GM04503 (cell line): ENCODE measurements around the gene ISG20L2.

Source experiments
- DNase-seq: peaks from one replicate; pipeline ENCODE4 v3.0.0-alpha.2; 2012; ENCODE audit warnings: low read depth

ISG20L2 gene

DNA sequence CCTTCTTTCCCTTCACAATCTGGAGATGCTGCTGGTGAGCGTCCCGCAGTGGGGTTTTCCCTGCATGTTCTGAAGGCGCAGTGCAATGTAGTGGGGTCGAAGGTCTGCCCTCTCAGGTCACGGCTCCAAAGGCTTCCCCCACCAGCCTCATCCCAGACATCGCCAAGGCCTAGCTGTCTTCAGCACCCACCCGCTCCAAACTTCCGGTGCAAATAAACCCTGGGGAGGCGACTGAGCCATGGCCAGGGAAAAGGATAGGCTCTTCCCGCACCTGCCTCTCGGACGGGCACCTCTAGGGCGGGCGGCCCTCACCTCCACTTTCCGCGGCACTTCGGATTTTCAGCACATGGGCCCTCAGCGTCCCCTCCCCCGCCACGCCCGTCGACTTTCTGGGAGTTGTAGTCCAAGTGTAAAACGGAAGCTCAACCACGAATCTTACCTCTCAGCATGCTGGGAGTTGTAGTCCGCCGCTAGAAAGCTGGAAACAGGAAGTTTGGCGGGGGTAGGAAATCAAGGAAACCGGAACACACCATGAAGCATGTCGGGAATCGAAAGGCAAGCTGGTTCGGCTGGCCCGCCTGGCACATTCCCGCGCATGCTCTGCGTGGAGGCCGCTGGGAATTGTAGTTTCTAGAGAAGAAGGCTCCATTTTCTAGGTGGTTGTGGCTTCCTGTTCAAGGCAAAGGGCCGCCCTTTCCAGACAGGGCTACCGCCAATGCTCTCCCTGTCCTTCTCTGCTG, 12.3 kb upstream of the ISG20L2 start, which contains the start of gene MRPL24:
Gene MRPL24, minus strand, starts transcription at position 348 of the 740 bp plus-strand sequence. CDS start 2,384 bp downstream, outside the sequence.
- peak; percentile 99 for DNase-seq

DNA sequence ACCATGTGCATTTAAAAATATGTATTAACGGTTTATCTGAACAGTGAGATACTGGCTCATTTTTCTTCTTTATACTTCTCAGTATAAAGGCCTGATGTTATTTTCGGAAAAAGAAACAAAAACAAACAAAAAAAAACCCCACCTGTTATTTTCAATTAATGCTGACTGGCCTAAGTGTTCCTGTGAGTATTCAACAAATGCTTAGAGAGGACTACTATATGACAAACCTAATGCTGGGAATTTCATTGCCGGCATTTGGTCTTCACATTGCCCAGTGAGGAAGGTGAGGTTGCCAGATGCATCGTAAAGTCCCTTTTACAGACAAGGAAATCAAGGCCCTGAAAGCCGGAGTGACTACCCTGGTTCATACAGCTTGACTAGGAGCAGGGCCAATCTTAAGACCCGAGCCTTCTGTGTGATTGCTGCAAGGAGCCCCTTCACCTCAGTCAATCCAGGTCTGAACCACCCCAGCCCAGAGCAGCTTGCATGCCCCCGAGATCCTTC, 11.7 kb upstream of the ISG20L2 start:
- DNase-seq = no peak

DNA sequence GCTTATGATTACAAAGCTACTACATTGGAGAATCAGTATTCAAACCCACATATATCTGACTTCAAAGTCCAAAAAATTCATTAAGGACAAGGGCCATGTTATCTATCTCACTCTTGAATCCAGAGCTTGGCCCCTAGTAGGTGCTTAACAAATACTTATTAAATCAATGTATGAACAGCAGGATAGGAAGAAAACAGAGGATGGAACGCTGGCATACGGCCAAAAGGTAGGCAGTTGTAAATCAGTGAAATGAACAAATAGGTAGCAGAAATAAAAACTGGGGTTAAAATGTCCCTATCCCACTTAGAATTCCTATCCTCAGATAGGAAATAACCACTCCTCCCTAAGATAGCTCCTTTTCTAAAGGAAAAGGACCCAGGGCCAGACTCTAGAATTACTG, 10.3 kb upstream of the ISG20L2 start:
- DNase-seq = no peak

DNA sequence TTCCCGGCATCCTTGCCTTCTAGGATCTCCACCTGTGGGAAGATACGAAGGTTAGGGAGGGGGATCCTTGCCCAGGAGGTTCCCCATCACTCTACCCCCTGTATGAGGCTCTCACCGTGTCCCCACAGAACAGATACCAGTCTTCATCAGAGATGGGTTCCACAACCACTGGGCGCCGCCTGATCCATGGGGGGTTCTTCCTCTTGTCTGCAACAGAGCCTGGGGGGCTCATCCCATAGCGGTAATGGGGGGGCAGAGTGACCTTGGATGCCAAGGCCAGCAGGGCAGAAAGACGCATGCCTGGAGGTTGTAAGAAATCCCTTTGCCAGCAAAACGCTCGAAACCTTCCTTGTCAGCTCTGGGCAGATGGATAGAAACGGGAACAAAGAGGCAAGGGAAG, 9.8 kb upstream of the ISG20L2 start:
- DNase-seq = no peak

DNA sequence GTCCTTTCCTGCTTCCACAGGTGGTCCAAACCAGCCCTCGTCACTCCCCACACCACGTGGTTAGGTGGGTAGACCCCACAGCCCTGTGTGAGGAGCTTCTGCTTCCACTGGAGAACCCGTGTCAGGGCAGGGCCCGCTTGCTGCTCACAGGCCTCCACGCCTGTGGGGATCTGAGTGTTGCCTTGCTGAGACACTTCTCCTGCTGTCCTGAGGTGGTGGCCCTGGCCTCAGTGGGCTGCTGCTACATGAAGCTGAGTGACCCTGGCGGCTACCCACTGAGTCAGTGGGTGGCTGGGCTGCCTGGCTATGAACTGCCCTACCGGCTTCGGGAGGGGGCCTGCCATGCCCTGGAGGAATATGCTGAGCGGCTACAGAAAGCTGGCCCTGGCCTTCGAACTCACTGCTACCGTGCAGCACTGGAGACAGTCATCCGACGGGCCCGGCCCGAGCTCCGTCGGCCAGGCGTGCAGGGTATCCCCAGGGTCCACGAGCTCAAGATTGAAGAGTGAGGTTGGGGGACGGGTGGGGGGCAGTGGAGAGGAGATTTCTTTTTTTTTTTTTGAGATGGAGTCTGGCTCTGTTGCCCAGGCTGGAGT, 5.5 kb upstream of the ISG20L2 start:
- no peak for DNase-seq

DNA sequence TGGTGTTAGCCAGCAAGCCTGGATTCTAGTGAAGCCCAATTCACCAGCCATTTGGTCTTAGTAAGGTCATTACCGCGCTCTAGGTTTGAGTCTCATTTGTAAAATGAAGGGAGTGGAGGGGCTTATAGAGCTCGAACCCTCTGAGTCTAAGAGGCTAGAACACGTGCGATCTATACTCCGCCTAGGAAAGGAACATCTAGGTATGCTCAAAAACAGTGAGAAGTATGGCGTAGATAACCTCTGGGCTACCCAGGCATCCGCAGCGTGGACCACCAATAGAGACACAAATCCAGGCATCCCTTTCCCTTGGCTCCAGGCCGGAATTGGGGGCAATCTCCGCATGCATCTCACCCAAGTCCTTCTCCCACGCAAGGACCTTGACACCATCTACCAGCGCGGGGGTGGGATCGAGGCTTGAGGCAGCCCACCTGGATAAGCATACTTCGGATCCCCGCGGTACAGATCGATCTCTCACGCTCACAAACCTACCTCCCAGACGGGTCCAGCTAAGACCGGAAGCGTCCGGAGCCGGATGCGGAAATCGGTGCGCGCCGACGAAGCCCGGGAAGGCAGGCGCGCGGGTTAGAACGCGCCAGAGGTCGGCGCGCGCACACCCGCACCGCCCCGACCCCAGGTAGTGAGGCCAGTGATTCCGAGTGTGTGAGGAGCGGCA, 504 bp downstream of the ISG20L2 start, which contains the start of gene METTL25B:
Gene METTL25B, plus strand, starts transcription at position 544 of the 673 bp plus-strand sequence. CDS start 636 bp downstream, outside the sequence.
- no peak for DNase-seq

DNA sequence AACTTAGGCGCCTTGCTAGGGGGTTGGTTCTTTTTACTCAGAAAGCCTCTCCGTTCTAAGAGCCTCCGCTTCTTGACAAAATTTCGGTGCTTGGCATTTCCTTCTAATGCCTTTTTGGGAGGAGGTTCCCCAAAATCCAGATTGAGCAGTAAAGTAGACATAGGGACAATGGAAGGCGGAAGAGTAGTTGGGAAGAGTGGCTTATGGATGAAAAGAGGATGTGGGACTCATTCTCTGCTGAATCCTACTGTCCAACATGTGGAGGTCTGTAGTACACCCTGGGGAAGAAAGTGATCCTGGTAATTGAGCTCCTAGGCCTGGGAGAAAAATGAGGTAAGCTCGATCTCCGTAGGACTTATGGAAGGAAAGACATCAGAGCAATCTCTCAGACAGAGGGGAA, 1.1 kb downstream of the ISG20L2 start:
- no peak for DNase-seq

DNA sequence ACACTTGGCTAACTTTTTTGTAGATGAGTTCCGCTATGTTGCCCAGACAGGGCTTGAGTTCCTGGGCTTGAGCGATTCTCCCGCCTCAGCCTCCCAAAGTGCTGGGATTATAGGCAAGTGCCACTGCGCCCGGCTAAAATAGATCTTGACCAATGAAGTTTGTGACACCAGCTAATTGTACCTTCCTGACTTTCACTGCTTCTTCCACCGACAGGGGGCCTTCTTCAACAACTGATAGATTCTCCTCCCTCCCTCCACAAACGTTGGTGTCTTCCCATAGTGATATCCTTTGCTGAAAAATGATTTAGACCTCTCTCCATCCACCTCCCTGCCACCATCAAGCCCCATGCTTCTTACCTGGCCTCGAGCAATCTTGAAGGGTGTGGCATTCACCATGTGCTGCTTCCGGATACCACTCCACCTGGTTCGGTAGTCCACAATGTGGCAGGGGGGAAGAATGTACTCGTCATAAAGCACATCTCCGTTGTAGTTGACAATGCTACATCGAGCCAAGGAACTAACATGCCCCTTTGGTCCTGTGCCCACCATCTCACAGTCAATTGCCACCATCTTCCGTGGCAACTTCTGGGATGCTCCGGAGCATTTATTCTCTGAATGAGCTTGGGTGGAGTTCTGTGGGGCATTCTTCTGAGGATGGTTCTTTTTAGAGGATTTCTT, 1.9 kb downstream of the ISG20L2 start:
- no peak for DNase-seq

DNA sequence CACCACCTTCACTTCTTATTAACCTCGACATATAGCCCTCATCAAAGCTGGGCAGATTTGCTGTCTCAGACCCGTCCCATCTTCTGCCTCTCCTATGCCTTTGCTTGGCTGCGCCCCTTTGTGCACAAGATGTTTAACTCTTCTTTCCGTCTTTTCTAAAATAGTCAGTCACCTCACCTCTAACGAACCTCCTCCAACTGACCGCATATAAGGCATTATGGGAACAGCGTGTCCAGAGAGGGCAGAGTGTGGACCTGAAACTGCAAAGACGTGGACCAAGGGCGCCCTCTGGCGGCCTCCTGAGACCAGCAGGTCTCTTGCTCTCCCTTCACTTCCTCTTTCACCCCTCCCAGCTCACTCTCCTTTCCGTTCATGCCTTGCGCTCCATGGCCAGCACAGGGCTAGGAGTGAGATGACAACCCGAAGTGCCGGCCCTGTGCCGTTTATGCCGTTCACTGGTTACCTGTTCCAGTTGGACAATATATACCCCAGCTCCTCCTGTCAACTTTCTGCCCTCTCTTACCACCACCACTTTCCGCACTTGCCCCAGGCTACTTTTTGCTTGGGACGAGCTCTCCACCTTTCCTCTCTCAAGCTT, 2.8 kb downstream of the ISG20L2 start:
- no peak for DNase-seq

DNA sequence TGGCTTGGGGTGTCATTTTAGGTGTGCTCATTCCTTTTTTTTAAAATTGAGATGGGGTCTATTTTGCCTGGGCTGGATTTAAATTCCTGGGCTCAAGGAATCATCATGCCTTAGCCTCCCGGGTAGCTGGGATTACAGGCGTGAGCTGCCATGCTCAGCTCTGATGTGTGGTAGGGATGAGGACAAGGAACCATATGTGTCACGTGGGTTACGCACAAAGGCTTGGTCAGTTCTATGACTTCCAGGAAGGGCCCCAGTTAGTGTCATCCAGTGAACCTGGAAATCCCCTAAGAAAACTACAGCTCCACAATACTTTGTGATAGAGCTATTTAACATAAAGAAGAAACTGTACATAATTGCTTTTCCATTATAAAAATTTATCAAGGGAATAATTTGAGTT, 7.0 kb downstream of the ISG20L2 start:
- DNase-seq = no peak

DNA sequence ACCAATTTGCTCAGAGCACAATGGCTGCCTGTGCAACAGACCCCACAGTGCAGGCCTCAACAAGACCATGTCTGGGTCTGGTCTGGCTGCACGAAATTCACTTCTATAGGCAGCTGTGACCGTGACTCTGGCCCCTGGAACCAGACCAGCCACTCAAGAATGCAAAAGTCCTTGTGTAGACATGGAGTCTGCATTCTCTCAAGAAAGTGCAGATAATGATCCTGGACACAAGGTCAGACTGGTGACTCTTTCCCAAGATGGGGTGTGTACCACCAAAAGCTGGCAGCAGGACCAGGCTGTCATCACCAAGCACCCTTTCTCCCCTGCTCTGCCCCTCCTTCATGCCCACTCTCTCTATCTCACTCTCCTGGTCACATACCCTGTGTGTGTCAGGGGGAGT, 7.4 kb downstream of the ISG20L2 start:
- DNase-seq = no peak

DNA sequence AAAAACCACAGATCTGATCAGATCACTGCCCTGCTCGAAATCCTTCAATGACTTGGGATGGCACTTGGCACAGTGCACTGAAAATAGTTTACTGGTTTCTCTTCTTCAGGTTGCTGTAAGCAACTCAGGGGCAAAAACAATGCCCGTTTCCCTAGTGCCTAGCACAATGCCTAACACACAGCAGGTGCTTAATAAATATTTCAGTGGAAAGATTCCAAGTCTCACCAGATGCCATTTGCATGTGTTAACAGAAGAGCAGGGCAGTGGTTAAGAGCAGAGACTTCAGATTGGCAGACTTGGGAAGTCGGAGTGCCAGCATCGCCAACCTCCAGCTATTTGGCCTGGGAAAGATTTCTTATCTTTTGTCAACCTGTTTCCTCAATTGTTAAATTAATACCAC, 11.2 kb downstream of the ISG20L2 start:
- DNase-seq = no peak

DNA sequence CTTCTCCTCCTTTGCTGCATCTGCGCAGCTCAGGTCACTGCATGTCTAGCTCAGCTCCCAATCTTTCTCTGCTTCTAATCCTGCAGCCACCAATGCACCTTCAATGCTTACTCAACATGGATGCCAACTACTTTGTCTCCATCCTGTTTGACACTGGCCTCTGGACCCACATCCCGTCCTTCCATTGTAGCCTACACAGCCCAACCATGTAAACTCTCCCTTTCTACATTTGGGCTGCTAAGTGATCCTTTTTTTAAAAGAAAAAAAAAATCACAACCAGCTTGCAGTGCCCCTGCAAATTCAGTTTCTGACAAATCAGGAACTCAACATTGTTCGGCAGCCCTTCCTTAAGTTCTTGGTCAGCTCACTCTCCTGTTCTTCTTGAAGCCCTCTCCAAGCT, 13.7 kb downstream of the ISG20L2 start:
- DNase-seq = no peak

DNA sequence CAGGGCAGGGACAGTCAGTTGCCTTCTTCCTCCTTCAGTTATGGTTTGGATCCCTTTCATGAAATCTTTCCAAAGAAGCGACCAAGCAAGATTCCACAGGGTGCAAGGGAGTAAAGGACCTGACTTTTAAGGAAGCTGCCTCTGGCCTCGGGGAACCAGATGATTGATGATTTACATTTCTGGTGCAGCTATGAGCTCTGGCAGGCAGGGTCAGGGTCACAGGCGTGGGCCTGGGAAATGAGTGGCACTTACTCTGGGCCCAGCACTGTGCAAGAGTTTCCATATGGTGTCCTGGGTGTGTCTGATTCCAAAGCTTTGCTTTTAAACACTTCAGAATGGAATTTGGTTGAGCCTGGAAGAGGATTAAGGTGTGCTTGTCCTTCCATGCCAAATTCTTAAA, 15.9 kb downstream of the ISG20L2 start:
- no peak for DNase-seq

DNA sequence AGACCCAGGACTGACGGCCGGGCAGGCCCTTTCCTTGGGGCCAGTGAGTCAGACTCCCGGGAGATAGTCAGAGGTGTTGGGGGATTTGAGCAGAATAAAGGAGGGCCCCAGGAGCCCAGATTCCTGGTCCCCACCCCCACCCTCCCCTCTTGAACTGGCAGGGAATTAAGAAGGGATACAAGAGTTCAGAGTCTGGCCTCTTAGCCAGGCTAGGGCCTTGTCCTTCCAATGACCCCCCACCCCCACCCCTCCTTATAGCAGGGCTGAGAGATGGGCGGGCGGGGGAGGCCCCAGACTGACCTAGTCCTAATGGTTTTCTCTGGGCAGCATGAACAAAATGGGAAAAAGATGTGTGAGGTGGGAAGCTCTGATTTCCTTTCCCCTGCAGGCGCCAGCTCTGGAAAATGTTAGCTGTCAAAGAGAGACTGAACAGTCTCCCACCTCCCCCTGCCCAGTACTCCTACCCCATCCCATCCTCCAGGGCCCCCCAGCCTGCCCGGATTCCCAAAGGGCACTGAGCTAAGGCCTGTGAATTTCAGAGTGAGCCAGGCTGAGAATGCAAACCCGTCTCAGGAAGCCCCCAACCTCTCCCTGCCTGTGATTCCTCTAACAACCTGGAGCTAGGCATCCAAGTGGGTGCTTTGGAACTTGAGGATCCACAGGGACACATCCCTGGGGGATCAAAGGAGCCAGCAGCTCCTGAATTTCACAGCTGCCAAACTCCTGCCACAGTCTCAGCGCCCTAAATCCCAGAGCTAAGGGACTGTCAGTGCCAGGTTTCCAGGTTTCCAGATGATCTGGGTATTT, 17.4 kb downstream of the ISG20L2 start:
- DNase-seq = no peak

DNA sequence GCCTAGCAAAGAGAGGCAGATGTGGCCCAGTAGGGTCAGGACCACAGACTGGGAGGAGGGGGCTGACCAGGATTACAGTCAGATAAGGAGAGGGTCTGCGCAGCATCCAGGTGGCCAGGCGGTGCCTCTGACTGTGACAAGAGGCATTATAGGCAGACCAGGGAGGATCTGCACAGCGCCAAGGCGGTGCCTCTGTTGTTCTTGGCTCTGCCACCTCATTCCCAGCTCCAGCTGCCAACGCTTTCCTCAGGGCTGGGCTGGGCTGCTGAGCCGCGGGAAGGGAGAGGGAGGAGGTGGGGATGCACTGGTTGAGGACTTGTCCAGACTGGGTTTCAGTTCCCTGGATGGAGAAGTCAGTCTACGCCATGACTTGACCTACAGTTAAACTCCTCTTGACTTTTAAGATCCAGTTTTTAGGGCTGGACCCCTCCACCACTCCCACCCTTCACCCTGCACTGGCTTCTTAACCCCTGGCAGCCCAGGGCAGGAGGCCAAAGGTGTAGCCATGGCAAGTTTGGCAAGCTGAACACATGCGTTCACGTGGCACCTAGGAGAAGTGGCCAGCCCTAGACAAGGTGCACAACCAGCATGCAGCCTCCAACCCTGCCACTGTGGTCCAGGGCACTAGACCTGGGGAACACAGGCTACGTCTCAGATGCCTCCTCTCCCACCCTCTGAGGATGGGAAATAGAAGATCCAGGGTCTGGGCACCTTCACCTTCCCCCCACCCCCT, 18.6 kb downstream of the ISG20L2 start:
- DNase-seq = peak; percentile 55

DNA sequence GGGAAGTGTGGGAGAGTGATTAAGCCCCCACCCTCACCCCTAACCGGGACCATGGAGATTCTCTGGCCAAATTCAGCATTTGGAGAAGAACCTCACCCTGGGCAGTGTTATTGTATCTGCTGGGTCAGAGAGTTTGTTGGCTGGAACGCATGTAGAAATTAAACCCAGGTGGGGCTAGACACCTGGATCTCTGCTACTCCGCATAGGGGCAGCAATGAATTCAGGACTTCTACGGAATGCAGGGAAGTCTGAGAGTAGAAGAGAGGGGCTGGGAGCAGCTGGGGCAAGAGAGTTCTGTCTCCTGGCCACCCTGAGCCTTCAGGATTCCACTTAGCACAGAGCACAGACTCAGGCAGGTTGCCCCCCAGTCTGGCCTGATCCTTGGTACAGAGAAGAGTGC, 19.5 kb downstream of the ISG20L2 start:
- no peak for DNase-seq

DNA sequence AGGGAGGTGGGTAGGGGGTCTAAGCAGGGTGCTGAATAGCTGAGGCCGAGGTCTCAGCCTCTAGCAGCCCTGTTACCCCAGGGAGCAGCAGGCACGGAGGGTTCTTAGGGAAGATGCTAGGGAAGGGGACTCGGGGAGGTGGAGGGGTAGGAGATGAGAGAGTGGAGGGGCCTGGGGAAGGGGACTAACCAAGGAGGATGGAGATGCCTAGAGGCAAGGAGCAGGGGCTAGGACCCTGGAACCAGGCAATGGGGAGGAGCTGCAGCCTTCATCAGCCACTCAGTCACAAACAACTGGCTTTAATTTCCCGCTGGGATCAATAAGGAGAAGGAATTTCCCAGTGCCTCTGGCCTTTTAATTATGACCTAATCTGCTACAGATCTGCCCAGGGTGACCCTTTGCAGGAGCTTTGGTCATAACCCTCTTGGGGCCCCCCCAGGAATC, 20.3 kb downstream of the ISG20L2 start:
- DNase-seq = no peak

DNA sequence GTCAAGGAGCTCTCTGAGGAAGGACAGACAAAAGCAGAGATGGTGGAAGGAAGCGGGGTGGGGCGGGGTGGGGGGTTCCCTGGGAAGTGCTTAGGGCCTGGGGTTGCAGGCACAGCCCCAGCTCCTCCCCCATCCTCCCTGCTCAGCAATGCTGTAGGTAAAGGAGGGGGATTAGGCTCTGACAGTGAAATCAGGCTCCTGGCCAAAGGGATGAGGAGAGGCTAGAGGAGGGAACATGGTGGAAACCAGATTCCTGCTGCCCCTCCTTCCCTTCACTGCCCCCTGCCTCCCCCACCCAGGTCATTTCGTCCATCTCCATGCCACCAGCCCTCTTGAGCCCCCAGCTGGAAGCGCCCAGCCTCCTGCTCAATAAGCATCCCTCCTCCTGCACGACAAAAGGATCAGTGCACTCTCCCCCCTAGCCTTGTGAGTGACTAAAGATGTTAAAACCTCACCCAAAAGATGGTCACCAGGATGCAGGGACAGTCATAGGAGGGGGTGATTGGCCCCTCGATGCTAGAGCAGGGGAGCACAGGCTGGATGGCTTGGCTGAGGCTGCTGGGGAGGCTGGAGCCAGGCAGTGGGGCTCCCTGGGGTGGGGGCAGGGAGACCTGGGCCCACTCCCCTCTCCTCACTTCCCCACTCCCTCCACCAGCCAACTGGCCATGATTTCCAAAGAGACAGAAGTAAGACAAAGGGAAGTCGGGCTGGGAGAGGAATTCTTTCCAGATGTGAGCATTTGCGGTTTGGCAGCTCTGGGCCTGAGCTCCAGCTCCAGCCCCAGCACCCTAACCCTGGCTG, 20.9 kb downstream of the ISG20L2 start:
- DNase-seq = no peak
